Liver (tissue), 3 donors: Measurements from ENCODE around the gene METRN.

Experiments
- FOXA1 ChIP-seq: IDR thresholded peaks from 2 replicates; pipeline ENCODE4 v1.6.1; 2016; ENCODE audit warnings: antibody characterized with exemption
- FOXA2 ChIP-seq: IDR thresholded peaks from 2 replicates; pipeline ENCODE4 v1.6.1; 2016; ENCODE audit warnings: antibody characterized with exemption
- GABPA ChIP-seq, 2 donors: IDR thresholded peaks in 1 of 2; conservative IDR thresholded peaks in 1 of 2; 2 replicates each; pipeline ENCODE4 v1.6.1; 2016; ENCODE audit warnings: antibody characterized with exemption in 2 of 2, mild to moderate bottlenecking in 1 of 2, moderate library complexity in 1 of 2
- HNF4A ChIP-seq, 2 donors: conservative IDR thresholded peaks; 2 replicates each; pipeline ENCODE4 v1.6.1; 2016; ENCODE audit warnings: antibody characterized with exemption in 2 of 2, mild to moderate bottlenecking in 2 of 2
- HNF4G ChIP-seq: IDR thresholded peaks from 2 replicates; pipeline ENCODE4 v1.6.1; 2016; ENCODE audit warnings: antibody characterized with exemption
- JUND ChIP-seq, 2 donors: IDR thresholded peaks; 2 replicates each; pipeline ENCODE4 v1.6.1; 2016; ENCODE audit warnings: antibody characterized with exemption in 2 of 2
- MAX ChIP-seq: IDR thresholded peaks from 2 replicates; pipeline ENCODE4 v1.6.1; 2016; ENCODE audit warnings: antibody characterized with exemption
- REST ChIP-seq: IDR thresholded peaks from 2 replicates; pipeline ENCODE4 v1.6.1; 2016; ENCODE audit warnings: antibody characterized with exemption, mild to moderate bottlenecking
- SP1 ChIP-seq: IDR thresholded peaks from 2 replicates; pipeline ENCODE4 v1.6.1; 2018; ENCODE audit warnings: antibody characterized with exemption, mild to moderate bottlenecking
- TAF1 ChIP-seq: conservative IDR thresholded peaks from 2 replicates; pipeline ENCODE4 v1.6.1; 2016; ENCODE audit warnings: antibody characterized with exemption, mild to moderate bottlenecking
- YY1 ChIP-seq: IDR thresholded peaks from 2 replicates; pipeline ENCODE4 v1.6.1; 2016; ENCODE audit warnings: antibody characterized with exemption, mild to moderate bottlenecking
- ZBTB33 ChIP-seq: IDR thresholded peaks from 2 replicates; pipeline ENCODE4 v1.6.1; 2016; ENCODE audit warnings: antibody characterized with exemption
- TF ChIP-seq, protein P1 (sequence below): fragments of 150-350 bp; IDR thresholded peaks from 2 replicates; pipeline ENCODE4 v1.5.1; 2017; ENCODE audit warnings: improper control_type of control experiment, low read depth, low read length; ENCODE audit not compliant: missing input control
- TF ChIP-seq, protein P2 (sequence below): IDR thresholded peaks from 2 replicates; pipeline ENCODE4 v1.6.1; 2016; ENCODE audit warnings: antibody characterized with exemption
- donor health status: healthy.
- donor health status: healthy.

DNA sequence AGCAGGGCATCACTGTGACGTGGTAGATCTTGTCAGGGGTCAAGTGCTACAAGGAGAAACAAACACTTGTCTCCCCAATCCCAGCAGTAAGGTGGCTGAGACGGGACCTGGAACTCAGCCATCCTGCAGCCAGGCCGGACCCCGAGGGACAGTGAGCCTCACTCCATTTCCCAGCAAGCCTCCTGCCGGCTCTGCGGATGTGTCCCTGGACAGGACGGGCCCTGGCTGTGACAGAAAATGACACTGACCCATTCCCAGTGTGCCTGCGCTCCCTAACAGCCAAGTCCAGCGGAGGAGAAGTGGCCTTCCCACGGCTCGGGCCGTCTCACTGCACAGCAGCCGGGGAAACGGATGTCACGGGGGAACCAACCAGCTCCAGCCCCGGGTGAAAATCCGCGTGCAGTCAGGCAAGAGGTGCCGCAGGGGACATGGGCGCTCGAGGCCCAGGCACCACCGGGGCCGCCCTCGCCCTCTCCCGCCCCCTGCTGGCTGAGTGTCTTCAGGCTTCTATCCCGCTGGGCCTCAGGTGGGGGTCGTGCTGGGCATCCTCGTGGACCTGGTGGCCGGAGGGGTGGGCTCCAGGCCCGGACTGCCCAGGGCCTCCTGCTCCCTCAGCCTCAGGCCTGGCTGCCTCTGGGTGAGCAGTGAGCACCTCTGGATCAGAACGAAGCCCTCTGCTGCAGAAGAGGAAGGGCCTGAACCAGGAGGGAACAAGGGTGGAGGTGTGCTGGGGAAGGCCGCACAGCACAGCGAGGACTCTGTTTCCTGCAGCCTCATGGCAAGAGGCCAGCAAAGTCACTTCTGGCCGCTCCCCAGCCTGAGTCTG, 18.7 kb downstream of the METRN start:
- no peak for TF ChIP-seq SP1
- TF ChIP-seq, protein P1, sequence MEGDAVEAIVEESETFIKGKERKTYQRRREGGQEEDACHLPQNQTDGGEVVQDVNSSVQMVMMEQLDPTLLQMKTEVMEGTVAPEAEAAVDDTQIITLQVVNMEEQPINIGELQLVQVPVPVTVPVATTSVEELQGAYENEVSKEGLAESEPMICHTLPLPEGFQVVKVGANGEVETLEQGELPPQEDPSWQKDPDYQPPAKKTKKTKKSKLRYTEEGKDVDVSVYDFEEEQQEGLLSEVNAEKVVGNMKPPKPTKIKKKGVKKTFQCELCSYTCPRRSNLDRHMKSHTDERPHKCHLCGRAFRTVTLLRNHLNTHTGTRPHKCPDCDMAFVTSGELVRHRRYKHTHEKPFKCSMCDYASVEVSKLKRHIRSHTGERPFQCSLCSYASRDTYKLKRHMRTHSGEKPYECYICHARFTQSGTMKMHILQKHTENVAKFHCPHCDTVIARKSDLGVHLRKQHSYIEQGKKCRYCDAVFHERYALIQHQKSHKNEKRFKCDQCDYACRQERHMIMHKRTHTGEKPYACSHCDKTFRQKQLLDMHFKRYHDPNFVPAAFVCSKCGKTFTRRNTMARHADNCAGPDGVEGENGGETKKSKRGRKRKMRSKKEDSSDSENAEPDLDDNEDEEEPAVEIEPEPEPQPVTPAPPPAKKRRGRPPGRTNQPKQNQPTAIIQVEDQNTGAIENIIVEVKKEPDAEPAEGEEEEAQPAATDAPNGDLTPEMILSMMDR = no peak
- no peak for TF ChIP-seq JUND (IDR thresholded peaks at IDR 0.05)
- TF ChIP-seq TAF1 = no peak
- TF ChIP-seq FOXA1 = no peak
- no peak for TF ChIP-seq REST
- no peak for TF ChIP-seq GABPA (IDR thresholded peaks at IDR 0.05 in 1 of 2, conservative IDR thresholded peaks at IDR 0.05 in 1 of 2)
- TF ChIP-seq YY1 = no peak
- TF ChIP-seq HNF4A (conservative IDR thresholded peaks at IDR 0.05) = no peak
- TF ChIP-seq, protein P2, sequence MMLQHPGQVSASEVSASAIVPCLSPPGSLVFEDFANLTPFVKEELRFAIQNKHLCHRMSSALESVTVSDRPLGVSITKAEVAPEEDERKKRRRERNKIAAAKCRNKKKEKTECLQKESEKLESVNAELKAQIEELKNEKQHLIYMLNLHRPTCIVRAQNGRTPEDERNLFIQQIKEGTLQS = no peak
- no peak for TF ChIP-seq HNF4G
- no peak for TF ChIP-seq ZBTB33
- no peak for TF ChIP-seq MAX
- TF ChIP-seq FOXA2 = no peak
